Calu3 (cell line): ENCODE data around the gene KAT2B. TPM values are rescaled to one million over a fixed set of nuclear protein-coding genes. Genes with fewer than 3 reads are reported as not detected.

Experiments used
- Bru-seq: library from RNA; stranded (reverse); fragments of 400-500 nt; gene quantifications from one replicate; lab custom pipeline; 2021; lab: Mats Ljungman, UMichigan
- BruChase-seq, 2 experiments: library from RNA; stranded (reverse); fragments of 400-500 nt; gene quantifications; one replicate each; lab custom pipeline; 2021; lab: Mats Ljungman, UMichigan
- BruUV-seq: library from RNA; stranded (reverse); fragments of 400-500 nt; replicated peaks from 2 replicates; lab custom pipeline; 2021; lab: Mats Ljungman, UMichigan
- CTCF ChIA-PET: fragments of 300-600 bp; sonication (Branson Sonifier 250); formaldehyde crosslinking; loops from one replicate; lab custom pipeline; 2022; ENCODE audit warnings: antibody characterized with exemption; lab: Charles Lee
- DNase-seq: peaks from one replicate; pipeline ENCODE4 v3.0.0; 2022
- H3K27ac Mint-ChIP-seq: one replicate; pipeline ENCODE4 v1.8.0; 2022; ENCODE audit warnings: mixed read lengths; ENCODE audit not compliant: unreplicated experiment
- H3K27me3 Mint-ChIP-seq: one replicate; pipeline ENCODE4 v1.8.0; 2022; ENCODE audit warnings: mixed read lengths; ENCODE audit not compliant: unreplicated experiment
- H3K36me3 Mint-ChIP-seq: one replicate; pipeline ENCODE4 v1.8.0; 2022; ENCODE audit warnings: mild to moderate bottlenecking, moderate library complexity, mixed read lengths; ENCODE audit not compliant: insufficient read depth, unreplicated experiment
- H3K4me1 Mint-ChIP-seq: one replicate; pipeline ENCODE4 v1.8.0; 2022; ENCODE audit warnings: mild to moderate bottlenecking, low read depth, mixed read lengths; ENCODE audit not compliant: unreplicated experiment
- H3K4me3 Mint-ChIP-seq: one replicate; pipeline ENCODE4 v1.8.0; 2022; ENCODE audit warnings: mild to moderate bottlenecking, low read depth, moderate library complexity, mixed read lengths; ENCODE audit not compliant: unreplicated experiment
- H3K9me3 Mint-ChIP-seq: one replicate; pipeline ENCODE4 v1.8.0; 2022; ENCODE audit warnings: low read depth, mixed read lengths; ENCODE audit not compliant: unreplicated experiment
- intact Hi-C: fragments of 100-400 bp; cut with micrococcal nuclease; formaldehyde crosslinking; loops from one replicate; pipeline ENCODE4 v1.10.0; 2022; ENCODE audit not compliant: unreplicated experiment
- long read RNA-seq: library from polyadenylated mRNA; stranded (forward); transcript quantifications from one replicate; pipeline ENCODE4 v2.0.0, GENCODE V29; 2022
- total RNA-seq: library from RNA; stranded (reverse); gene quantifications from 2 replicates; pipeline ENCODE4 v1.2.3, GENCODE V29; 2022
- TF ChIP-seq, protein P1 (sequence below): fragments of 200-600 bp; IDR thresholded peaks from one replicate; pipeline ENCODE4 v1.8.0; 2022; ENCODE audit warnings: antibody characterized with exemption; ENCODE audit not compliant: unreplicated experiment

KAT2B gene
- total RNA-seq: 12.0 and 13.8 TPM in 2 replicates
- Bru-seq, nascent RNA: percentile 53 among the genes with signal in this experiment
- BruChase-seq, experiment 1, labeled RNA remaining after a 6-hour chase: percentile 54 among the genes with signal in this experiment
- BruChase-seq, experiment 2, labeled RNA remaining after a 2-hour chase: percentile 50 among the genes with signal in this experiment
- long read RNA-seq, full-length matches to known transcripts: 1 of 6 reads
- long read RNA-seq, partial matches to known transcripts: 2 of 6 reads
- long read RNA-seq, other reads (novel, unspliced or antisense): 3 of 6 reads

DNA sequence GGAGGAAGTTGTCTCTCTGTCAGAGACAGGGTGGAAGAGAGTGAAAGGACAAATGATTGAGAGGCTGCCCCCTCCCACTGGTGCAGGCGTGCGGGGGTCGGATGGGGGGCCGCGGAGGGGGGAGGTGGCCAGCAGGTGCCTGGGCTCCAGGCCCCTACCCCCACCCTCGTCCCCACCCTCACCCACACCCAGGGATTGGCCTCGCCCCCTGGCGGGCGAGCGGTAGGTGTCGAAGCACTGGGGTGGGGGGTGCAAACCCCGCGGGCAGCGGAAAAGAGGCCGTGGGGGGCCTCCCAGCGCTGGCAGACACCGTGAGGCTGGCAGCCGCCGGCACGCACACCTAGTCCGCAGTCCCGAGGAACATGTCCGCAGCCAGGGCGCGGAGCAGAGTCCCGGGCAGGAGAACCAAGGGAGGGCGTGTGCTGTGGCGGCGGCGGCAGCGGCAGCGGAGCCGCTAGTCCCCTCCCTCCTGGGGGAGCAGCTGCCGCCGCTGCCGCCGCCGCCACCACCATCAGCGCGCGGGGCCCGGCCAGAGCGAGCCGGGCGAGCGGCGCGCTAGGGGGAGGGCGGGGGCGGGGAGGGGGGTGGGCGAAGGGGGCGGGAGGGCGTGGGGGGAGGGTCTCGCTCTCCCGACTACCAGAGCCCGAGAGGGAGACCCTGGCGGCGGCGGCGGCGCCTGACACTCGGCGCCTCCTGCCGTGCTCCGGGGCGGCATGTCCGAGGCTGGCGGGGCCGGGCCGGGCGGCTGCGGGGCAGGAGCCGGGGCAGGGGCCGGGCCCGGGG lies at the start of gene KAT2B:
TSS of gene KAT2B (plus strand) at position 682 of the 783 bp plus-strand sequence. CDS start at position 714, 32 bp downstream.
- no TSS peak for BruUV-seq
- peak; percentile 82 for DNase-seq
- Mint-ChIP-seq H3K4me1 (peaks cover 38% of the 10 kb centered on the region), H3K9me3 (no peaks in the 10 kb centered on the region), H3K27ac (peak within 1 kb of the TSS; percentile 89), H3K36me3 (peaks cover 25% of the 10 kb centered on the region), H3K4me3 (peak within 1 kb of the TSS; percentile 84), H3K27me3 (no peaks in the 10 kb centered on the region)
- TF ChIP-seq, protein P1, sequence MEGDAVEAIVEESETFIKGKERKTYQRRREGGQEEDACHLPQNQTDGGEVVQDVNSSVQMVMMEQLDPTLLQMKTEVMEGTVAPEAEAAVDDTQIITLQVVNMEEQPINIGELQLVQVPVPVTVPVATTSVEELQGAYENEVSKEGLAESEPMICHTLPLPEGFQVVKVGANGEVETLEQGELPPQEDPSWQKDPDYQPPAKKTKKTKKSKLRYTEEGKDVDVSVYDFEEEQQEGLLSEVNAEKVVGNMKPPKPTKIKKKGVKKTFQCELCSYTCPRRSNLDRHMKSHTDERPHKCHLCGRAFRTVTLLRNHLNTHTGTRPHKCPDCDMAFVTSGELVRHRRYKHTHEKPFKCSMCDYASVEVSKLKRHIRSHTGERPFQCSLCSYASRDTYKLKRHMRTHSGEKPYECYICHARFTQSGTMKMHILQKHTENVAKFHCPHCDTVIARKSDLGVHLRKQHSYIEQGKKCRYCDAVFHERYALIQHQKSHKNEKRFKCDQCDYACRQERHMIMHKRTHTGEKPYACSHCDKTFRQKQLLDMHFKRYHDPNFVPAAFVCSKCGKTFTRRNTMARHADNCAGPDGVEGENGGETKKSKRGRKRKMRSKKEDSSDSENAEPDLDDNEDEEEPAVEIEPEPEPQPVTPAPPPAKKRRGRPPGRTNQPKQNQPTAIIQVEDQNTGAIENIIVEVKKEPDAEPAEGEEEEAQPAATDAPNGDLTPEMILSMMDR: peak; percentile 83
- intact Hi-C loops: loop anchor here (5.0 kb wide), 3 partner anchors 93 to 153 kb away; partner anchors contain the start of gene RAB5A
- CTCF ChIA-PET: interaction anchor here (1.3 kb wide), 2 partner anchors 14 to 146 kb away, joined by 3 to 4 read pairs; partner anchors contain the start of gene SGO1

DNA sequence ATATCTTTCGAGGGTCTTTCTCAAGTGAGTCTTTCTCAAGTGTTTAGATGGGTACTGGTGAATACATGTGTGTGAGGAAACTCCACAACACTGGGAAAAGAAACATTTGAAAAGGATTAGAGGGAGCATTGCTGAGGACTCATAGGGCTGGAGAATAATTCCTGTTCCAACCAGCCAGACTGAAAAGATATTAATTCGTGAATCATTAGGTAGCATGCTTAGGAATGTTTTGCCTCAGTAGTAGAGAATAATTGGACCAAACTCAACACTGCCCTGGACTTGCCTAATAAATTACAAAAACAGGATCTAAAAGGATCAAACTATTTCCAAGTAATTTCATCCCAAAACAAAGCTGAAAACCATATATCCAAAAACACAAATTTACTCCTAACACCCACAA lies 45.5 kb upstream of the KAT2B start:
- DNase-seq: no peak
- no TSS peak for BruUV-seq
- intact Hi-C loops: no loop called here
- TF ChIP-seq, protein P1: no peak
- H3K36me3 Mint-ChIP-seq: peaks cover 8% of the 10 kb centered on the region
- no peaks in the 10 kb centered on the region for H3K27me3 Mint-ChIP-seq
- CTCF ChIA-PET: no interaction called here
- H3K9me3 Mint-ChIP-seq: no peaks in the 10 kb centered on the region
- no peaks in the 10 kb centered on the region for H3K4me1 Mint-ChIP-seq
- H3K4me3 Mint-ChIP-seq: no peak overlapping the region
- H3K27ac Mint-ChIP-seq: no peak overlapping the region

DNA sequence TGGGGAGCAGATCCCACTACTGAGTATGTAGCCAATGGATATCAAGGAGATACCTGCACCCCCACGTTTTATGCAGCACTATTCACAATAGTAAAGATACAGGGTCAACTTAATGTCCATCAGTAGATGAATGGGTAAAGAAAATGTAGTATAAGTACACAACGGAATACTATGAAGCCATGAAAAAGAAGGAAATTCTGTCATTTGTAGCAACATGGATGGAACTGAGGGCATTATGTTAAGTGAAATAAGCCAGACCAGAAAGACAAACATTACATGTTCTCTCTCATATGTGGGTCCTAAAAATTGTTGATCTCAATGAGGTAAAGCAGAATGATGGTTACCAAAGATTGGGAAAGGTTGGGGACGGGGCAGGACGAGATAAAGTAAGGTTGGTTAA lies 42.7 kb upstream of the KAT2B start:
- no peak overlapping the region for H3K4me3 Mint-ChIP-seq
- no peak overlapping the region for H3K27ac Mint-ChIP-seq
- TF ChIP-seq, protein P1: no peak
- H3K36me3 Mint-ChIP-seq: peaks cover 2% of the 10 kb centered on the region
- no peak for DNase-seq
- intact Hi-C loops: no loop called here
- H3K9me3 Mint-ChIP-seq: no peaks in the 10 kb centered on the region
- CTCF ChIA-PET: no interaction called here
- H3K4me1 Mint-ChIP-seq: no peaks in the 10 kb centered on the region
- H3K27me3 Mint-ChIP-seq: no peaks in the 10 kb centered on the region
- no TSS peak for BruUV-seq

DNA sequence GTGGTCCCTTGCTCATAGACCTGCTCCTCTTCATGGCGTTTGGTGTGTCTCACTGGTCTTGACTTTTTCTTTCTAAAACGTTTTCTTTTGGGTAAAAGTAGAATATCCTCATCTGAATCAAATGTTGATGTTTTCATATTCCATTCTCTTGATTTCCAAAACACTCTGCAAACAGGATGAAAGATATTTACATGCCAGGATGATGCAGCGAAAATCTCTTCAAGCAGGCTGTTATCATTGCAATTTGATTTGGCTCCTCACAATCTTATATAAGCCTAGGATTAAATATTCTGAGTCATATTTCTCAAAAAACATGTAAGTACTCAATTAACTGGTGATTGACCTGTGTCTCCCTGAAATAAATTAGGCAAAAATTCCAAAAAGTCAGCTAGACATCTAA lies 38.3 kb upstream of the KAT2B start:
- DNase-seq: no peak
- Mint-ChIP-seq H3K9me3 (no peaks in the 10 kb centered on the region), H3K36me3 (no peaks in the 10 kb centered on the region), H3K4me3 (no peak overlapping the region), H3K27me3 (no peaks in the 10 kb centered on the region), H3K4me1 (no peaks in the 10 kb centered on the region), H3K27ac (no peak overlapping the region)
- no TSS peak for BruUV-seq
- intact Hi-C loops: no loop called here
- CTCF ChIA-PET: no interaction called here
- TF ChIP-seq, protein P1: no peak
